Upper lobe of right lung (tissue), 1 donor: Measurements from ENCODE around the gene SMAD3. TPM values are rescaled to one million over a fixed set of nuclear protein-coding genes. Genes with fewer than 3 reads are reported as not detected.
A peak's percentile ranks its signal among the peaks of the same experiment; 100 is the strongest.
"Not testable (repeated sequence)": the region's sequence is repeated elsewhere in the genome, so short reads cannot be mapped to it uniquely, and the experiment has no call there.

Source experiments
- ATAC-seq: fragments of 200-7000 bp; cut with Tn5 transposase; one replicate; pipeline ENCODE4 v1.9.1; 2020; ENCODE audit warnings: mild to moderate bottlenecking, moderate library complexity
- DNase-seq: peaks from one replicate; pipeline ENCODE4 v3.0.0-alpha.2; 2020
- H3K27ac ChIP-seq: fragments of 200-600 bp; one replicate; pipeline ENCODE4 v1.8.0; 2022
- H3K27me3 ChIP-seq: fragments of 200-600 bp; one replicate; pipeline ENCODE4 v1.8.0; 2022; ENCODE audit warnings: mild to moderate bottlenecking
- H3K36me3 ChIP-seq: fragments of 200-600 bp; one replicate; pipeline ENCODE4 v1.8.0; 2022
- H3K4me1 ChIP-seq: fragments of 200-600 bp; one replicate; pipeline ENCODE4 v1.8.0; 2022
- H3K4me3 ChIP-seq: fragments of 200-600 bp; one replicate; pipeline ENCODE4 v1.8.0; 2022; ENCODE audit warnings: mild to moderate bottlenecking
- H3K9me3 ChIP-seq: fragments of 200-600 bp; one replicate; pipeline ENCODE4 v1.8.0; 2022
- CTCF ChIP-seq: fragments of 200-600 bp; IDR thresholded peaks from one replicate; pipeline ENCODE4 v1.8.0; 2022; ENCODE audit warnings: antibody characterized with exemption
- intact Hi-C: fragments of 100-400 bp; cut with DNase I; formaldehyde crosslinking; loops from one replicate; pipeline ENCODE4 v1.11.0; 2022
- total RNA-seq: library from RNA; stranded (reverse); fragmentation: NEBNext Ultra II Directional; extraction: Animal tissue kit (Norgen Biotek cat#: 25700); gene quantifications from one replicate; pipeline ENCODE4 v1.2.1, GENCODE V29; 2021
- donor health status: DM: no; HTN: yes; CAD: no; lungs with severe emphysema.

SMAD3 gene
- total RNA-seq, 1 donor from 2014 or later, result 31.6 TPM

GRCh38 chr15:67119238-67119846 is 53.9 kb downstream of the SMAD3 start:
- no peak for DNase-seq
- no peaks in the 10 kb centered on the region for H3K36me3 ChIP-seq
- TF ChIP-seq CTCF, result no peak
- H3K9me3 ChIP-seq, result no peaks in the 10 kb centered on the region
- peaks cover 68% of the 10 kb centered on the region for H3K4me1 ChIP-seq
- no peak for ATAC-seq
- peak overlapping the region; percentile 78 for H3K27ac ChIP-seq
- no peaks in the 10 kb centered on the region for H3K27me3 ChIP-seq
- intact Hi-C loops, result no loop called here
- H3K4me3 ChIP-seq, result no peak overlapping the region

- intact Hi-C loops, result no loop called here
- no peak for ATAC-seq
- H3K4me1 ChIP-seq, result peaks cover 71% of the 10 kb centered on the region
- H3K27ac ChIP-seq, result peak overlapping the region; percentile 78
- H3K36me3 ChIP-seq, result no peaks in the 10 kb centered on the region
- TF ChIP-seq CTCF, result no peak
- no peaks in the 10 kb centered on the region for H3K27me3 ChIP-seq
- DNase-seq, result no peak
- no peaks in the 10 kb centered on the region for H3K9me3 ChIP-seq
- no peak overlapping the region for H3K4me3 ChIP-seq
Observed at GRCh38 chr15:67120009-67120838, 54.8 kb downstream of the SMAD3 start.

GRCh38 chr15:67120839-67121643 is 55.6 kb downstream of the SMAD3 start:
- no peak for TF ChIP-seq CTCF
- DNase-seq, result peak; percentile 90
- Histone ChIP-seq H3K36me3 (no peaks in the 10 kb centered on the region), H3K27me3 (no peaks in the 10 kb centered on the region), H3K27ac (peak overlapping the region; percentile 78), H3K4me3 (no peak overlapping the region), H3K4me1 (peaks cover 71% of the 10 kb centered on the region), H3K9me3 (no peaks in the 10 kb centered on the region)
- intact Hi-C loops, result no loop called here
- ATAC-seq, result peak; percentile 88

- Histone ChIP-seq H3K4me3 (no peak overlapping the region), H3K27me3 (no peaks in the 10 kb centered on the region), H3K9me3 (no peaks in the 10 kb centered on the region), H3K27ac (peak overlapping the region; percentile 78), H3K36me3 (no peaks in the 10 kb centered on the region), H3K4me1 (peaks cover 74% of the 10 kb centered on the region)
- DNase-seq (no peak), ATAC-seq (no peak)
- intact Hi-C loops, result no loop called here
- TF ChIP-seq CTCF, result no peak
Observed at GRCh38 chr15:67121644-67122605, 56.5 kb downstream of the SMAD3 start.

- peaks cover 72% of the 10 kb centered on the region for H3K4me1 ChIP-seq
- DNase-seq, H3K4me3 ChIP-seq, H3K36me3 ChIP-seq, intact Hi-C loops, H3K9me3 ChIP-seq, H3K27ac ChIP-seq, ATAC-seq, H3K27me3 ChIP-seq: not testable (repeated sequence)
Observed at GRCh38 chr15:67122816-67123215, 57.4 kb downstream of the SMAD3 start.

GRCh38 chr15:67123291-67123690 is 57.9 kb downstream of the SMAD3 start:
- H3K36me3 ChIP-seq, H3K27me3 ChIP-seq, H3K4me3 ChIP-seq, DNase-seq, ATAC-seq, intact Hi-C loops, H3K9me3 ChIP-seq, H3K27ac ChIP-seq: not testable (repeated sequence)
- H3K4me1 ChIP-seq, result peaks cover 68% of the 10 kb centered on the region
